ENCODE data around the gene COL4A2.

DNA sequence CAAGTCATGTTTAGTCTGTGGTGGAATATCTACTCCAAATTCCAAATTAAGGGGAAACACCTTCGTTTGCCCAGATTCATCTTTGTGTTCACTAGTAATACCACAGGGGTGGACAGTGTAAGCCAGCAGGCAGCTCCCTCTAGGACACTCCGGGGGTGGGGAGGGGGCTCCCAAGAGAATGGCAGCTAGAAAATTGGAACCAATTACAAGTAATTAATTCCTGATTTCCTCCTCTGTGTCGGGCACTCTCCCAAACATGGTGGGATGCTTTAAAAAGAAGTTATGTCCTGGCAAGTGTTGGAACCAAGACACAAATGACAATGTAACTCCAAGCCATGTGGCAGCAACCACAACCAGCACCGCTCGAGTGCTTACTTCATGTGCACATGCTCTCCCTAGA lies 6.0 kb upstream of the COL4A2 start:
- no peak for TF ChIP-seq TAF1 (IDR thresholded peaks at IDR 0.05; ENCODE audit: borderline replicate concordance, low read depth, low read length)
- no peak for TF ChIP-seq POLR2A (IDR thresholded peaks at IDR 0.05; ENCODE audit: low read depth, low read length)
- no peak for TF ChIP-seq POLR2AphosphoS5 (IDR thresholded peaks at IDR 0.05; ENCODE audit: low read depth, low read length)
